ENCODE results near the gene LAMA3.

GRCh38 chr18:23966909-23967308 lies 277.7 kb downstream of the LAMA3 start:
- TF ChIP-seq ZNF274 (IDR thresholded peaks at IDR 0.05; ENCODE audit: low read depth, low read length) (no peak), YY1 (IDR thresholded peaks at IDR 0.05; ENCODE audit: insufficient read depth, insufficient read length) (no peak)
